ENCODE data around the gene SLC43A2.
A peak's percentile ranks its signal among the peaks of the same experiment; 100 is the strongest.
"Not testable (repeated sequence)": the region's sequence is repeated elsewhere in the genome, so short reads cannot be mapped to it uniquely, and the experiment has no call there.

SLC43A2 gene

GRCh38 chr17:1532836-1533602 lies 95.6 kb downstream of the SLC43A2 start:
- peak; percentile 45 for DNase-seq

GRCh38 chr17:1529863-1530262 lies 98.8 kb downstream of the SLC43A2 start:
- DNase-seq = no peak

GRCh38 chr17:1526876-1527275 lies 101.8 kb downstream of the SLC43A2 start:
- not testable (repeated sequence) for DNase-seq

GRCh38 chr17:1522626-1523025 lies 106.0 kb downstream of the SLC43A2 start:
- no peak for DNase-seq

- DNase-seq = no peak
These were observed 107.5 kb downstream of the SLC43A2 start for GRCh38 chr17:1521086-1521640.

GRCh38 chr17:1519678-1520077 lies 109.0 kb downstream of the SLC43A2 start:
- no peak for DNase-seq
